Kasumi-1 (cell line): ENCODE measurements around the gene TFAP2D.

Source experiments
- DNase-seq, 2 experiments: peaks; one replicate each; lab custom pipeline; 2025; lab: John Stamatoyannopoulos, UW

TFAP2D gene

DNA sequence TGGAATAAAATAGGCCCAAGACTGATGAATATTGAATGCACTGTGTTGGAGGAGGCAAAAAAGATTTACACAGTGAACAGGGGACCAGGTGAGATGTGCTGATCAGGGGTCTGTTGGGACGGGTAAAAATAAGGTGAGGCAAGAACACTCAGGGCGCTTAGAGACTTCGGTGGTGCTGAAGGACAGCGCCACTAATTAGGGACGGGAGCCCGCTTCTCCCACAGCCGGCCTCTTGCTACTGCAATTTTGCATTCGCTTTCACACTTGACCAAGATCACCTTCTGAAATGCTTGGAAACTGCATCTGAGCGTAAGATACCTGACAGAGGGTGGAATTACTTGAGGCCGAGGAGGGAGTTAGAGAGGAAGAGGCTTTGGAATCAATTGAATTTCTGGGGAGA, 7.3 kb downstream of the TFAP2D start:
- DNase-seq: peak; percentile 25 to 30

GRCh38 chr6:50721978-50722377, 8.7 kb downstream of the TFAP2D start:
- DNase-seq: no peak

DNA sequence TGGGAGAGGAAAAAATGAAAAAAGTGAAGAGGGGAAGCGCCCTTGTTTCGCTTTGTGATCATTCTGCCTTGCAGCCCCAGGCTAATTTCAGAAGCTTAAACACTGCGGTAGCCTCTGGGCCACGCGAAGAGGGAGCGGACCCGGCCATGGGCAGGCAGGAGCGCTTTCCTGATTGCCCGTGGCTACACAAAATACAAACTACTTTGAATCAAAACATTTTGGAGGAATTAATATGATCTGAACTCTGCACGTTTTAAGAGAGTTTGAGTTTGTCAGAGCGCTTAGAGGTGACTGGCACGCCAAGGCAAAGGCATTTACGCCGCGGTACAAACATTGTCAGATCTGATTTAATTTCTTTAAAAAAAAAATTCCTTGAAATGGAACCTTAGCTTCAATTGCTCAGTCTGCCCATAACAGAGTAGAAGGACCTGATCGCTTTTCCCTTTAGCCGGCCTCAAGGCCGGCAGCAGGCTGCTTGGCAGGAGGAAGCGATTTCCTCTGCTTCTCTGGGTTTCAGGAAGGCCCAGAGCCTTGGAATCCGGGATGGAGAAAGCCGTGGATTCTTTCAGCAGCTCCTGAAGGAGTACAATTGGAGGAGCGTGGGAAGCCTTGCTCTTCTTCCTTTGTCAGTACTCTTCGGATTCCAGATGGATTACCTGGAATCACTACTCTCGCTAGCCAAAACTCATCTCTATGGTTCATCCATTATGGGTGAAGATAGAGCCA, 9.7 kb downstream of the TFAP2D start:
- DNase-seq: no peak

DNA sequence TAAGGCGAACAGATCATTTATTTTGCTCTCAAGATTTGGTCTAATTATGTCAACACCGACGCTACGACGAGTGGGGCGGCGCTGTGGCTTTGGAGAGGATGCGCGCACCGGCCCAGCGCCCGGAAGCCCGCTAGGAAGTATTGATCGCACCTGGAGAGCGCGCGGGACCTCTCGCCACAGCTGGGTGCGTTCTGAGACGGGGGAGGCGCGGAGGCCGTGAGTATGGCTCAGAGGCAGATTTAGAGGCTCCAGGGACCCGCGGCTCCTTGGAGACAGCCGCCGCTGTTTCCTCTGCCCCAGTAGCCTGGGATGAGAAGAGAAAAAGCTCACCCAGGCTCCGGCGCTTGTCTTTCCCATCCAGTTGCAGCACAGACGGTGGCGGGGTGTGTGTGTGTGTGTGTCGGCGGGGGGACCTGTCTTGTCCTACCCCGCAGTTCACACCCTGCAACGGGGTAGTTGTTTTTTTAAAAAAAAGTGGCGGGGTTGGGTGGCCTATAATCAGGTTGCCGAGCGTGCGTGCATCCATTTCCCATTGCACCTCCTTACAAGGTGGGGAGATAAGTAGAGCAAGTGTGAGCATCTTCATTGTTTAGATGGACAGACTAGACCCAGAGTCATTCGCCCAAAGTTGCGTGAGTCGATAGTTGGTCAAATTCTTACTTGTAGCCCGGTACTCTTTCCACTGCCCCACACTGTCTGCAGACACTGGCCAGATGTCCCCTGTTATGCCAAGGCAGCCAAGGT, 11.2 kb downstream of the TFAP2D start:
- no peak for DNase-seq

DNA sequence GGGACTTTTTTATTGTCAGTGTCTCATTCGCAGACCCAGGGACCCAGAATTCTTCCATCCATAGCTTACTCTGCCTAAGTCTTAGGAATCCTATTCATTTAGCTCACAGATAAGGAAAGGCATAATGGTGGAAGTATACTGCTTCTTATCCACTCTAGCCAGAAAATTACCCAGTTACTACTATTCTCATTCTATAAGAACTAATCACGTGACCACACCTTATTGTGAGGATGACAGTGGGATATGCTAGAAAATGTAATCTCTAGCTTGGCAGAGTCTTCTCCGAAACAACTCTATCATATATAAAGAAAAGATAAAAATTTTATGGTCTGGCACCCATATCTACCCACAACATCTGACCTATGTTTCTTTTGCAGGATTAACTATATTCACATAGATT, 21.2 kb downstream of the TFAP2D start:
- no peak for DNase-seq

DNA sequence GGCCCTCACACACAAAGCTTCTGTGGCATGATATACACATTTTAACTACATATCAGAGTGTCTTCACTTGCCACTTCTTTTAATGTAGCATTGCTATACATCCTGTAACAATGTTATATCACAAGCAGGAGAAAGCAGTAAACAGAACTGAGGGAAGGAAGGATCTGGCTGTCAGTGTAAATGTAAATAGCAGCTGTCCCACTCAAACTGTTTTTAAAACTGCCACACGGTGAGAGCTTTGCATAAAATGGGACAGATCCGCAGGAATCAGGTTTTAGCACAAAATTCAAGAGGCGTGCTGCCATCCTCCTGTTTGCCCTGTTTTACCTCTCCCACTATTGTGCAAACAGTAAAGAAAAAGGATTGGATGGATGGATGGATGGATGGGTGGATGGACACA, 28.8 kb downstream of the TFAP2D start:
- DNase-seq: no peak

- DNase-seq: no peak
Observed at GRCh38 chr6:50744976-50745375, 31.6 kb downstream of the TFAP2D start.

DNA sequence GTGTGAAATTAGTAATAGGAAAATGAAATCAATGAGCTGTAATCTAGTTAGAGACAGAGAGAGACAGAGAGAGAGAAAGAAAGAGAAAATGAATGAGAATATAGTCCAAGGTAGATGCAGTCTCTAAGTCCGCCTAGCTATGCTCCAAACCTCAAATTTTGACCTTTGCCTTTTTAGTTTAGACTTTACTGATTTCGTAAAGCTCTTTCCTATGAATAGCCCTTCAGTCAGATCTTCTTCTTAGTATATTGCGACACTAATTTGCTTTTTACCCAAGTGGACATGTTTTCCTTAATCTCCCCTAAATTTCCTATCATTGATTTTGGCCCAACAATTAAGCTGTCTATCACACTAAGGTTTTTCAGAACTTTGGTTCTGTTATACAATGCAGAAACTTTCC, 49.5 kb downstream of the TFAP2D start:
- no peak for DNase-seq

GRCh38 chr6:50778696-50779095, 65.4 kb downstream of the TFAP2D start:
- no peak for DNase-seq

DNA sequence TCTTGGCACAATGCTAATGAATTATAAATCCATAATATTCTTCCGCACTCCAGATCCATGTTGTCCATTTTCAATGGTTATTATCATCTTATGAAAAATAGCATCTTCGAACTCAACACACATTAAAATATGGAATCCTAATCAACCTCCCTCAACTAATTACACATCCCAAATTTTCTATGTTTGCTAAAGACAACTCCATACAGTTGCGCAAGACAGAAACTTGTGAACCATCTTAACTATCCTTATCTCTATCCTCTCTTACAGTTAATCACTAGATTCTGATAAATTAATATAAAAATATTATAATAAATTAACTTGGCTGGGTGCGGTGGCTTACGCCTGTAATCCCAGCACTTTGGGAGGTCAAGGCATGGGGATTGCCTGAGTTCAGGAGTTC, 67.1 kb downstream of the TFAP2D start:
- no peak for DNase-seq

DNA sequence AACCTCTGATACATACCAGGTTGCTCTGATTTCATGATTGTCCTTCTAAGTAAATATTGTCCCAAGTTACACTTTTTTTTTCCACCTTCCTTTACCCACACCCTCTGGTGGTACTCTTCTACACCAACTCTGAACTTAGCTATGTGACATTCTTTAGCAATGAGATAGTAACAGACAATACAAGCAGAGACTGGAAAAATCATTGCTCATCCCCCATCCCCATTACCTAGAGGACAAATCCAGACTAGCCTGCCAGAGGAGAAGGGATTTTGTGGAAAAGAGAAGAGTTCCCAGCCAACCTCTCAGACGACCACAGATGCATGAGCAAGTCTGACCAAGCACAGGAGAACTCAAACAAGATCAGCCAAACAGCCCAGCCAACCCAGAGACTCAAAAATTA, 72.6 kb downstream of the TFAP2D start:
- DNase-seq: no peak

DNA sequence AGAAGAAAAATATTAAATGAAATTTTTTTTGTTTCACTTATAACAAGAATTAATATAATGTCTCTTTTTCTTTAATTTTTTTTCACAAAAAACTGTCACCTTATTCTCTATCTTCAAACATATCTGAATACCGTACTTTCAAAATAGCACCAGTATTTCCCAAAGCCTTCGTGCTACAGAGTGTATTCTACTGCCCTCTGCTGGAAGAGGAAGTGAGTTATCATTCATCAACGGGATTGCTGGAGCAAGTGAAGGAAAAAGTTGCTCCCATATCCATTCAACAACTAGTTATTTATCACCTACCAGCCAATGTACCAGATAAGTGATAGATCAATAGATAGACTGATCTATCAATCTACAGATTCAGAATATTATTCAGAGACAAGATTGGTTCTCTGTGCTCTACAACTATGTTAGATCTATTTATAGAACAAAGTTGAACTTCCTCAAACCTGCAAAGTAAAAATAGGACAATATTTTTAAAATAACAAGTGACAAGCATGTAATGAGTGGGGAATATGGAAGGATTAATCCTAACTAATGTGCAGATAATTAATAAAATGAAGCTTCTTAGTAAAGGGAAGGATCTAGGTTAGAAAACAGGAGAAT, 78.7 kb downstream of the TFAP2D start:
- DNase-seq: peak; percentile 60 to 70

GRCh38 chr6:50792771-50793170, 79.4 kb downstream of the TFAP2D start:
- no peak for DNase-seq

- DNase-seq: no peak
Observed at GRCh38 chr6:50795574-50795973, 82.2 kb downstream of the TFAP2D start.

DNA sequence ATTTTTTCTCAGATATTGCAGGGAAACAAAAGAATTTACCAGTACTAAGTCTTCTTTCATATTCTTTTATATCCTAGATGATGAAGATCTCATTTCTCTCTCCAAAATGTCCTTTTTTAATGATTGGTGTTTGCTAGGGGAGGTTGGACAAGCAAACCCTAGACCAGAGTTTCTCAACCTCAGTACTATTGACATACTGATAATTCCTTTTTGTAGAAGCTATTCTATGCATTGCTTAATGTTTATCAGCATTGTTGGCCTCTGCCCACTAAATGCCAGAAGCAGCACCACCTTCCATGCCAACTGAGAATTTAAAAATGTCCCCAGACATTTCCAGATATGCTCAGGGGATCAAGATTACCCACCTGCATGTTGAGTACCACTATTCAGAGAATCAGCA, 91.0 kb downstream of the TFAP2D start:
- DNase-seq: no peak

- DNase-seq: no peak
Observed at GRCh38 chr6:50807035-50807434, 93.7 kb downstream of the TFAP2D start.

GRCh38 chr6:50815436-50816114, 102.2 kb downstream of the TFAP2D start:
- DNase-seq: peak; percentile 65 to 66

GRCh38 chr6:50816115-50816675, 102.9 kb downstream of the TFAP2D start:
- DNase-seq: peak; percentile 67 to 82

GRCh38 chr6:50816947-50817645, 103.8 kb downstream of the TFAP2D start:
- DNase-seq: no peak

DNA sequence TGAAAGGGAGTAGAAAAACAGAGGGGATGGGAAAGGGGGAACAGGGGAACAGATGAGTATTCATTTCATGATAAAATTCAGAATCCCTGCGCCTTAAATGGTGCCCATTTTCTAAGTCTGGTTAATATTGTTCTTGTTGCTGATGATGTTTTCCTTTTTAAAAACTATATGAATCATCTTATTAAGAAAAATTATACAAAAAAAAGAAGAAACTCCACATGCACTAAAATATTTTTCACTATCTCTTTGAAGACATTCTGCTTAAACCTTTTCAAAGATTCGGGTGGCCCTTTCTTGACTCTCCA, 104.3 kb downstream of the TFAP2D start:
- DNase-seq: no peak

DNA sequence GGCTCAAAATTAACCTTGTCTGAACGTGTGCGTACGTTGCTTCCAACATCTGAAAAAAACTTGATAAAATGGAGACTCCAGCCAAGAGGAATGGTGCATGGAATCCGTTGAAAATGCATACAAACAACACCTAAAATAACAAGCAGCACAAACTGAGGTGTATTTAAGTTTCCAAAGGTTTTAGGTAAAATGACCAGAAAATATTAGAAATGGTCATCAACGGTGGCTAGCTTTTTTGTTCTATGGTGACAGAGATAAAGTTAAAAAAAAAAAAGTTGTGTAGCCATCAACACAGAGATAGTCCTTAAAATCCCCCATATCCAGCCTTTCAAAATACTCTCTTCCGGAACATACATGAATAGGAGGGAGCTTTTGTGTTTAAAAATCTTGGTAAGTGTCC, 104.7 kb downstream of the TFAP2D start:
- DNase-seq: no peak

DNA sequence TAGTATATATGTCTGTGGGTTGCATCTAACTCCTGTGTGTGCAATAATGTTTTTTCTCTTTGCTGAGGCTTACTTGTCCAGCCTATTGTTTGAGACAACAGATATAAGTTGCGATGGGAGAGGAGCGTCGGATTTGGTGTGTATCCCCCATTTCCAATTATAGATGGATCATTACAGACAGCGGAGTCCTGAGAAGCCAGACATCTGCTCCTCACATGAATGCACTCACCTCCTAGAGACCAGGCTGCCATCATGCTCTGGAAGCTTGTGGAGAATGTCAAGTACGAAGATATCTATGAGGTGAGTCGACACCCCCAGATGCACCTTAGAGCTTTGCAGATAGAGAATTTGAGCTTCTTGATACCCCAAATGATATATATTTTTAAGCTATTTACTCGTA, 105.3 kb downstream of the TFAP2D start, which contains the start of gene TFAP2B:
TFAP2B (plus strand) TSS at position 199 of the 400 bp plus-strand sequence; CDS start at position 220, 21 bp downstream.
- no peak for DNase-seq
